GM21717 (cell line): Measurements from ENCODE around the gene LCE2A.
"Not testable (repeated sequence)": the region's sequence is repeated elsewhere in the genome, so short reads cannot be mapped to it uniquely, and the experiment has no call there.

ENCODE experiments used
- ATAC-seq: cut with Tn5 transposase; IDR thresholded peaks from one replicate; pipeline ENCODE4 v1.9.1; 2021; ENCODE audit warnings: mild to moderate bottlenecking, moderate library complexity; ENCODE audit not compliant: unreplicated experiment

Gene LCE2A

GRCh38 chr1:152697701-152698600 is at the start of gene LCE2A:
Gene LCE2A, plus strand, starts transcription at chr1:152698345. Its CDS starts 557 bp downstream, at chr1:152698902.
- no peak for ATAC-seq

GRCh38 chr1:152654110-152654509 is 44.0 kb upstream of the LCE2A start:
- no peak for ATAC-seq

GRCh38 chr1:152656459-152656858 is 41.7 kb upstream of the LCE2A start:
- ATAC-seq: no peak

GRCh38 chr1:152657677-152658076 is 40.5 kb upstream of the LCE2A start:
- ATAC-seq: no peak

- ATAC-seq: no peak
Observed at GRCh38 chr1:152658649-152659048, 39.5 kb upstream of the LCE2A start.

- no peak for ATAC-seq
Observed at GRCh38 chr1:152663098-152663497, 35.0 kb upstream of the LCE2A start, which contains the start of gene LCE2D. Gene LCE2D, plus strand, starts transcription at chr1:152663380. Its CDS starts 726 bp downstream, at chr1:152664106.

- ATAC-seq: not testable (repeated sequence)
Observed at GRCh38 chr1:152666171-152666570, 32.0 kb upstream of the LCE2A start.

- no peak for ATAC-seq
Observed at GRCh38 chr1:152667648-152668047, 30.5 kb upstream of the LCE2A start.

- no peak for ATAC-seq
Observed at GRCh38 chr1:152673016-152673415, 25.1 kb upstream of the LCE2A start.

- ATAC-seq: not testable (repeated sequence)
Observed at GRCh38 chr1:152674983-152675382, 23.2 kb upstream of the LCE2A start, which contains the start of gene LCE2C. Gene LCE2C, plus strand, starts transcription at chr1:152675279. Its CDS starts 737 bp downstream, at chr1:152676016.

- no peak for ATAC-seq
Observed at GRCh38 chr1:152679459-152679858, 18.7 kb upstream of the LCE2A start.

- no peak for ATAC-seq
Observed at GRCh38 chr1:152681616-152682015, 16.5 kb upstream of the LCE2A start.

- no peak for ATAC-seq
Observed at GRCh38 chr1:152683846-152684245, 14.3 kb upstream of the LCE2A start.

- ATAC-seq: not testable (repeated sequence)
Observed at GRCh38 chr1:152685823-152686222, 12.3 kb upstream of the LCE2A start, which contains the start of gene LCE2B. Gene LCE2B, plus strand, starts transcription at chr1:152686123. Its CDS starts 721 bp downstream, at chr1:152686844.

- no peak for ATAC-seq
Observed at GRCh38 chr1:152699746-152700145, 1.6 kb downstream of the LCE2A start.

- no peak for ATAC-seq
Observed at GRCh38 chr1:152707860-152708259, 9.7 kb downstream of the LCE2A start, which contains the start of gene LCE4A. Gene LCE4A, plus strand, starts transcription at chr1:152708160. Its CDS starts 916 bp downstream, at chr1:152709076.

- no peak for ATAC-seq
Observed at GRCh38 chr1:152718238-152718637, 20.1 kb downstream of the LCE2A start.

- no peak for ATAC-seq
Observed at GRCh38 chr1:152725261-152725660, 27.1 kb downstream of the LCE2A start.

GRCh38 chr1:152728986-152729385 is 30.8 kb downstream of the LCE2A start:
- ATAC-seq: no peak

- no peak for ATAC-seq
Observed at GRCh38 chr1:152735648-152736047, 37.5 kb downstream of the LCE2A start.

GRCh38 chr1:152737997-152738396 is 39.9 kb downstream of the LCE2A start:
- ATAC-seq: no peak

GRCh38 chr1:152739841-152740240 is 41.7 kb downstream of the LCE2A start:
- no peak for ATAC-seq
